OCI-LY7 (cell line): ENCODE measurements around the gene SLC4A1. TPM values are rescaled to one million over a fixed set of nuclear protein-coding genes. Genes with fewer than 3 reads are reported as not detected.

Experiments used
- BruUV-seq: library from RNA; stranded (reverse); fragments of 400-500 nt; replicated peaks from 2 replicates; lab custom pipeline; 2021; lab: Mats Ljungman, UMichigan
- CTCF ChIA-PET: fragments of 300-600 bp; sonication (Branson Sonifier 250); formaldehyde crosslinking; loops from one replicate; lab custom pipeline; 2022; ENCODE audit warnings: antibody characterized with exemption; ENCODE audit not compliant: unreplicated experiment; lab: Charles Lee
- POLR2A ChIA-PET: fragments of 300-600 bp; sonication (Branson Sonifier 250); formaldehyde crosslinking; loops from one replicate; lab custom pipeline; 2022; ENCODE audit warnings: antibody characterized with exemption; lab: Charles Lee
- DNase-seq: peaks from one replicate; pipeline ENCODE4 v3.0.0-alpha.2; 2015; ENCODE audit warnings: low spot score
- H2AFZ ChIP-seq: fragments of 200-600 bp; sonication (generic), shearing (Covaris generic); 2 replicates; pipeline ENCODE4 v1.6.1; 2014; ENCODE audit warnings: mild to moderate bottlenecking, antibody characterized with exemption, low read length, moderate library complexity
- H3K27ac ChIP-seq: fragments of 200-600 bp; sonication (generic); 2 replicates; pipeline ENCODE4 v1.5.1; 2014; ENCODE audit warnings: mixed run types, low read depth, mild to moderate bottlenecking, moderate library complexity, low read length, inconsistent platforms; ENCODE audit not compliant: poor library complexity, severe bottlenecking
- H3K36me3 ChIP-seq: fragments of 200-600 bp; sonication (generic); 2 replicates; pipeline ENCODE4 v1.6.1; 2014; ENCODE audit warnings: mild to moderate bottlenecking, antibody characterized with exemption, low read length, moderate library complexity, mixed read lengths; ENCODE audit not compliant: insufficient read depth
- H3K4me1 ChIP-seq: fragments of 200-600 bp; sonication (generic); 2 replicates; pipeline ENCODE4 v1.5.1; 2014; ENCODE audit warnings: mild to moderate bottlenecking, low read length; ENCODE audit not compliant: insufficient read depth, poor library complexity, severe bottlenecking
- H3K4me2 ChIP-seq: fragments of 200-600 bp; sonication (generic); 2 replicates; pipeline ENCODE4 v1.6.1; 2014; ENCODE audit warnings: mild to moderate bottlenecking, low read length
- H3K4me3 ChIP-seq: fragments of 200-600 bp; sonication (generic); 2 replicates; pipeline ENCODE4 v1.5.1; 2014; ENCODE audit warnings: mild to moderate bottlenecking, low read depth, low read length; ENCODE audit not compliant: poor library complexity, severe bottlenecking
- H3K79me2 ChIP-seq: fragments of 200-600 bp; sonication (generic); 2 replicates; pipeline ENCODE4 v1.6.1; 2016; ENCODE audit warnings: low read depth, mild to moderate bottlenecking, low read length, moderate library complexity, mixed read lengths; ENCODE audit not compliant: insufficient read depth
- H3K9me2 ChIP-seq: fragments of 200-600 bp; sonication (generic); 2 replicates; pipeline ENCODE4 v1.6.1; 2016; ENCODE audit warnings: mild to moderate bottlenecking, low read length, mixed read lengths; ENCODE audit not compliant: insufficient read depth
- H3K9me3 ChIP-seq: fragments of 200-600 bp; sonication (generic); 2 replicates; pipeline ENCODE4 v1.6.1; 2014; ENCODE audit warnings: mild to moderate bottlenecking, mixed run types, low read length, mixed read lengths
- H4K20me1 ChIP-seq: fragments of 200-600 bp; sonication (generic); 2 replicates; pipeline ENCODE4 v1.6.1; 2014; ENCODE audit warnings: mild to moderate bottlenecking, antibody characterized with exemption, low read length, moderate library complexity, mixed read lengths; ENCODE audit not compliant: insufficient read depth
- EZH2phosphoT487 ChIP-seq: fragments of 200-600 bp; sonication (generic); IDR thresholded peaks from 2 replicates; pipeline ENCODE4 v1.6.1; 2018; ENCODE audit warnings: low read depth, borderline replicate concordance, mild to moderate bottlenecking, mixed run types, antibody characterized with exemption, low read length, moderate library complexity, mixed read lengths
- intact Hi-C: fragments of 100-400 bp; cut with micrococcal nuclease; formaldehyde crosslinking; loops from one replicate; pipeline ENCODE4 v1.10.0; 2022; ENCODE audit not compliant: unreplicated experiment
- total RNA-seq, 2 experiments: library from RNA; depleted of rRNA in 1 of 2; stranded (reverse); fragments of >200 nt in 1 of 2; shearing (Covaris generic) in 1 of 2; gene quantifications; 2 replicates each; pipeline ENCODE4 v1.2.3, GENCODE V29; 2014 to 2022
- TF ChIP-seq, protein P1 (sequence below): fragments of 200-600 bp; sonication (generic); conservative IDR thresholded peaks from 2 replicates; pipeline ENCODE4 v1.5.1; 2014; ENCODE audit warnings: mild to moderate bottlenecking, antibody characterized with exemption, low read length, moderate library complexity, mixed read lengths

SLC4A1 gene
- total RNA-seq, 2 experiments from 2014 or later = not detected

DNA sequence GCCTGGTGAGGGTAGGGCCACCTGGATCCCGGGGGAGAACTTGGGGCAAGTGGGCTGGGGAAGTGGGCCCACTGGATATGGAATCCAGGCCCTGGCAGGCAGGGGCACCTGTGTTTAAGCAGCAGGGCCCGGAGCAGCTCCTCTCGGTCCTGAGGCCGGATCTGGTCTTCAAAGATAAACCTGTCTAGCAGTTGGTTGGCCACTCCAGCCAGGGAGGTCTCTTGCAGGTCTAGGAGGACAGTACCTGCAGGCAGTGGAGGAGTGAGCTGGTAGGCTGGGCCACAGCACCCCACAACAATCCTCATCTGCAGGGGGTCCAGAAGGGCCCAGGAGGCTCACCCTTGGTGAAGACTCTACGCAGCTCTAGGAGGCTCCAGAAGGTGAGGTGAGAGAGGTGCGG, 7.6 kb downstream of the SLC4A1 start:
- TF ChIP-seq, protein P1, sequence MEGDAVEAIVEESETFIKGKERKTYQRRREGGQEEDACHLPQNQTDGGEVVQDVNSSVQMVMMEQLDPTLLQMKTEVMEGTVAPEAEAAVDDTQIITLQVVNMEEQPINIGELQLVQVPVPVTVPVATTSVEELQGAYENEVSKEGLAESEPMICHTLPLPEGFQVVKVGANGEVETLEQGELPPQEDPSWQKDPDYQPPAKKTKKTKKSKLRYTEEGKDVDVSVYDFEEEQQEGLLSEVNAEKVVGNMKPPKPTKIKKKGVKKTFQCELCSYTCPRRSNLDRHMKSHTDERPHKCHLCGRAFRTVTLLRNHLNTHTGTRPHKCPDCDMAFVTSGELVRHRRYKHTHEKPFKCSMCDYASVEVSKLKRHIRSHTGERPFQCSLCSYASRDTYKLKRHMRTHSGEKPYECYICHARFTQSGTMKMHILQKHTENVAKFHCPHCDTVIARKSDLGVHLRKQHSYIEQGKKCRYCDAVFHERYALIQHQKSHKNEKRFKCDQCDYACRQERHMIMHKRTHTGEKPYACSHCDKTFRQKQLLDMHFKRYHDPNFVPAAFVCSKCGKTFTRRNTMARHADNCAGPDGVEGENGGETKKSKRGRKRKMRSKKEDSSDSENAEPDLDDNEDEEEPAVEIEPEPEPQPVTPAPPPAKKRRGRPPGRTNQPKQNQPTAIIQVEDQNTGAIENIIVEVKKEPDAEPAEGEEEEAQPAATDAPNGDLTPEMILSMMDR = no peak
- no peak for TF ChIP-seq EZH2phosphoT487
- no peak for DNase-seq
- no TSS peak for BruUV-seq
- no peaks in the 10 kb centered on the region for H3K36me3 ChIP-seq
- H3K4me3 ChIP-seq = no peak overlapping the region
- ChIA-PET POLR2A (no interaction called here), CTCF (no interaction called here)
- no peaks in the 10 kb centered on the region for H4K20me1 ChIP-seq
- no peaks in the 10 kb centered on the region for H3K4me1 ChIP-seq
- H3K9me3 ChIP-seq = no peaks in the 10 kb centered on the region
- H2AFZ ChIP-seq = no peak overlapping the region
- no peaks in the 10 kb centered on the region for H3K79me2 ChIP-seq
- no peak overlapping the region for H3K27ac ChIP-seq
- no peak overlapping the region for H3K4me2 ChIP-seq
- no peaks in the 10 kb centered on the region for H3K9me2 ChIP-seq
- intact Hi-C loops = no loop called here

DNA sequence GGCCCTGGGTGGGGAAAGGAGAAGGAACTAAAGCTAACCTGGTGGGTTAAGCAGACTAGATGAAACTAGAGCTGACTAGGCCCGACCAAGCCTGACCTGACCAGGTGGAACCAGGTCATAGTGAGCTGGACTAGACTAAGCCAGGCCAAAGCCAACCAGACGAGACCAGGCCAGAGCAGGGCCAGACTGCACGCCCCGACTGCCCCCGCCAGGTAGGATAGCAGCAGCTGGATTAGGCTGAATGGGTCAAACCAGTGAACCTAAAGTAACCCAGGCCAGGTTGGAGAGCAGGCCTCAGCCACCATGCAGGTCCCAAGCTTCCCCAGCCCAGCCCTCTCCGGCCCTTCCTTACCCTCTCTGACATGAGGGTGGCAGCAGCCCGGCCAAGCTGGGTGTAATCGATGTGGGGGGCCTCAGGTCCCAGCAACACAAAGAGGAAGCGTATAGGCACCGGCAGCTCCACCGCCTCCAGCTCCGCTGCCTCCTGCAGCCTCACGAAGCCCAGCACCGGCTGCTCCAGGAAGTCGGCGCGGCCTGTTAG, 9.1 kb downstream of the SLC4A1 start:
- no peaks in the 10 kb centered on the region for H3K9me2 ChIP-seq
- no peak overlapping the region for H3K4me3 ChIP-seq
- H3K27ac ChIP-seq = no peak overlapping the region
- intact Hi-C loops = no loop called here
- H3K36me3 ChIP-seq = no peaks in the 10 kb centered on the region
- CTCF ChIA-PET = interaction anchor here (0.5 kb wide), 1 partner anchor 55 kb away, joined by 3 read pairs; no protein-coding TSS in a partner anchor
- H3K4me1 ChIP-seq = no peaks in the 10 kb centered on the region
- TF ChIP-seq, protein P1 = no peak
- TF ChIP-seq EZH2phosphoT487 = no peak
- DNase-seq = no peak
- POLR2A ChIA-PET = no interaction called here
- no TSS peak for BruUV-seq
- no peak overlapping the region for H3K4me2 ChIP-seq
- no peaks in the 10 kb centered on the region for H3K9me3 ChIP-seq
- no peaks in the 10 kb centered on the region for H3K79me2 ChIP-seq
- H4K20me1 ChIP-seq = no peaks in the 10 kb centered on the region
- H2AFZ ChIP-seq = no peak overlapping the region
